ENCODE measurements around the gene PDE8B. TPM values are rescaled to one million over a fixed set of nuclear protein-coding genes. Genes with fewer than 3 reads are reported as not detected.

Gene PDE8B
- total RNA-seq, 1 experiment from 2014 or later: 0.17 TPM

DNA sequence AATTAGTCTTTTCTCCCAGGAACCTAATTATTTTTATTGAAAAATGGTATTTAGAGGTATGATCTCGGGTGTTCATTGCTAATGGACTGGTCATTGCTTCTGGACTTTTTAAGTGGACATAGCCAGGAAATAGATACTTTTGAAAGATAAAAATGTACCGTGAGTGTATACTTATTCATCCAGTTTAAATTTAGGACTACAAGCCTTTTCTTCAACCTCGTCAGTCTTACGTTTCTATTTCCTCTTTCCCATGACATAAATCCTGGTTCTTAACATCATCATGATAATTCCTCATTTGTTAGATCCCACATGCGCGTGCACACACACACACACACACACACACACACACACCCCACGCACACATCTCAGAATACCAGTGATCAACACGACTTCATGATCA, 15.1 kb downstream of the PDE8B start:
- intact Hi-C loops (cut with micrococcal nuclease): loop anchor here (10.0 kb wide), 1 partner anchor 161 kb away; no protein-coding TSS in a partner anchor
- ChIA-PET RAD21 (ENCODE audit: low non-redundant PET in 1 of 2, low total read pairs in 2 of 2, uncharacterized antibody in 2 of 2, unreplicated experiment in 2 of 2) (no interaction called here), CTCF (no interaction called here)

DNA sequence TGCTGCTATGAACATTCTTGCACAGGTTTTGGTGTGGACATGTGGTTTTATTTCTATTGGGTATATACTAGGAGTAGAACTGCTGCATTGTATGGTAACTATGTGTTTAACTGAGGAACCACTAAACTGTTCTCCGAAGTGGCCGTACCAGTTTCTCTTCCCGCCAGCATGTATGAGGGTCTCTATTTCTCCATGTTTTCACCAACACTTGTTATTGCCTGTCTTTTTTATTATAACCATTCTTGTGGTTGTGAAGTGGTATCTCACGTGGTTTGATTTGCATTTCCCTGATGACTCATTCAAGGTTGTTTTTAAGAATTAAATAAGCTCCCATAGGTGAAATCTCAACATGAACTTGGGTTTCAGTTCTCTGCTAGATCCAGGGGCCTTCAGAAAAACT, 19.4 kb downstream of the PDE8B start:
- DNase-seq (ENCODE audit: low read depth, low spot score) (no peak), ATAC-seq (no peak)
- BruUV-seq (replicated peaks): no TSS peak
- no peak overlapping the region for H3K27ac ChIP-seq (ENCODE audit: low read depth, low read length)
- RAD21 ChIA-PET (ENCODE audit: low non-redundant PET in 1 of 2, low total read pairs in 2 of 2, uncharacterized antibody in 2 of 2, unreplicated experiment in 2 of 2): no interaction called here
- no peak overlapping the region for H3K9ac ChIP-seq (ENCODE audit: low read length)
- no peaks in the 10 kb centered on the region for H4K20me1 ChIP-seq (ENCODE audit: insufficient read depth)
- H3K9me2 ChIP-seq (ENCODE audit: insufficient read depth): no peaks in the 10 kb centered on the region
- H2AFZ ChIP-seq (ENCODE audit: low read depth, low read length, poor library complexity, severe bottlenecking): no peak overlapping the region
- no peak overlapping the region for H3K4me3 ChIP-seq (replicated peaks in 1 of 2; ENCODE audit: low read depth in 1 of 2, low read length in 2 of 2)
- H3K4me2 ChIP-seq (ENCODE audit: low read length): no peak overlapping the region
- H3K79me2 ChIP-seq (ENCODE audit: insufficient read depth, low read length): no peaks in the 10 kb centered on the region
- no peaks in the 10 kb centered on the region for H3K4me1 ChIP-seq (ENCODE audit: control insufficient read depth in 1 of 2, insufficient read depth in 2 of 2, low read length in 2 of 2)
- intact Hi-C loops (cut with micrococcal nuclease): loop anchor here (10.0 kb wide), 1 partner anchor 165 kb away; no protein-coding TSS in a partner anchor
- H3K9me3 ChIP-seq (ENCODE audit: control insufficient read depth in 1 of 2, insufficient read depth in 1 of 2, low read depth in 1 of 2, low read length in 2 of 2): no peaks in the 10 kb centered on the region
- CTCF ChIA-PET: no interaction called here
- H3K27me3 ChIP-seq (ENCODE audit: insufficient read depth, low read length): 0 out of 2 replicates have a peak, but pooled peaks cover 9% of the 10 kb centered on the region
- POLR2A ChIA-PET: no interaction called here
- H3K36me3 ChIP-seq (ENCODE audit: control insufficient read depth in 1 of 2, insufficient read depth in 2 of 2, low read length in 2 of 2): no peaks in the 10 kb centered on the region
- TF ChIP-seq SP1 (IDR thresholded peaks at IDR 0.05; ENCODE audit: low read depth) (no peak), FOSL1 (IDR thresholded peaks at IDR 0.05; ENCODE audit: low read depth) (no peak), ZFX (IDR thresholded peaks at IDR 0.05) (no peak), JUND (IDR thresholded peaks at IDR 0.05) (no peak), TCF7L2 (IDR thresholded peaks at IDR 0.05; ENCODE audit: borderline replicate concordance, extremely low read depth, insufficient read depth, insufficient read length) (no peak), POLR2AphosphoS5 (IDR thresholded peaks at IDR 0.05; ENCODE audit: low read depth, low read length) (no peak), SIN3A (IDR thresholded peaks at IDR 0.05; ENCODE audit: low read depth) (no peak), YY1 (IDR thresholded peaks at IDR 0.05; ENCODE audit: extremely low read depth, insufficient replicate concordance, low read depth, low read length) (no peak), ELF1 (IDR thresholded peaks at IDR 0.05; ENCODE audit: borderline replicate concordance, low read depth) (no peak), POLR2A (IDR thresholded peaks at IDR 0.05; ENCODE audit: borderline replicate concordance, extremely low read depth, insufficient read depth, insufficient read length) (no peak), CBX3 (IDR thresholded peaks at IDR 0.05; ENCODE audit: low read depth) (no peak), RAD21 (IDR thresholded peaks at IDR 0.05; ENCODE audit: low read depth) (no peak)
- TF ChIP-seq, protein P1, sequence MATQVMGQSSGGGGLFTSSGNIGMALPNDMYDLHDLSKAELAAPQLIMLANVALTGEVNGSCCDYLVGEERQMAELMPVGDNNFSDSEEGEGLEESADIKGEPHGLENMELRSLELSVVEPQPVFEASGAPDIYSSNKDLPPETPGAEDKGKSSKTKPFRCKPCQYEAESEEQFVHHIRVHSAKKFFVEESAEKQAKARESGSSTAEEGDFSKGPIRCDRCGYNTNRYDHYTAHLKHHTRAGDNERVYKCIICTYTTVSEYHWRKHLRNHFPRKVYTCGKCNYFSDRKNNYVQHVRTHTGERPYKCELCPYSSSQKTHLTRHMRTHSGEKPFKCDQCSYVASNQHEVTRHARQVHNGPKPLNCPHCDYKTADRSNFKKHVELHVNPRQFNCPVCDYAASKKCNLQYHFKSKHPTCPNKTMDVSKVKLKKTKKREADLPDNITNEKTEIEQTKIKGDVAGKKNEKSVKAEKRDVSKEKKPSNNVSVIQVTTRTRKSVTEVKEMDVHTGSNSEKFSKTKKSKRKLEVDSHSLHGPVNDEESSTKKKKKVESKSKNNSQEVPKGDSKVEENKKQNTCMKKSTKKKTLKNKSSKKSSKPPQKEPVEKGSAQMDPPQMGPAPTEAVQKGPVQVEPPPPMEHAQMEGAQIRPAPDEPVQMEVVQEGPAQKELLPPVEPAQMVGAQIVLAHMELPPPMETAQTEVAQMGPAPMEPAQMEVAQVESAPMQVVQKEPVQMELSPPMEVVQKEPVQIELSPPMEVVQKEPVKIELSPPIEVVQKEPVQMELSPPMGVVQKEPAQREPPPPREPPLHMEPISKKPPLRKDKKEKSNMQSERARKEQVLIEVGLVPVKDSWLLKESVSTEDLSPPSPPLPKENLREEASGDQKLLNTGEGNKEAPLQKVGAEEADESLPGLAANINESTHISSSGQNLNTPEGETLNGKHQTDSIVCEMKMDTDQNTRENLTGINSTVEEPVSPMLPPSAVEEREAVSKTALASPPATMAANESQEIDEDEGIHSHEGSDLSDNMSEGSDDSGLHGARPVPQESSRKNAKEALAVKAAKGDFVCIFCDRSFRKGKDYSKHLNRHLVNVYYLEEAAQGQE (IDR thresholded peaks at IDR 0.05; ENCODE audit: low read depth): no peak
- TF ChIP-seq, protein P2, sequence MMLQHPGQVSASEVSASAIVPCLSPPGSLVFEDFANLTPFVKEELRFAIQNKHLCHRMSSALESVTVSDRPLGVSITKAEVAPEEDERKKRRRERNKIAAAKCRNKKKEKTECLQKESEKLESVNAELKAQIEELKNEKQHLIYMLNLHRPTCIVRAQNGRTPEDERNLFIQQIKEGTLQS (IDR thresholded peaks at IDR 0.05): no peak

More for the DNA sequence above, 15.1 kb downstream of the PDE8B start:
- no peaks in the 10 kb centered on the region for H4K20me1 ChIP-seq (ENCODE audit: insufficient read depth)
- H2AFZ ChIP-seq (ENCODE audit: low read depth, low read length, poor library complexity, severe bottlenecking): no peak overlapping the region
- ATAC-seq: no peak
- no peaks in the 10 kb centered on the region for H3K9me3 ChIP-seq (ENCODE audit: control insufficient read depth in 1 of 2, insufficient read depth in 1 of 2, low read depth in 1 of 2, low read length in 2 of 2)
- no peaks in the 10 kb centered on the region for H3K36me3 ChIP-seq (ENCODE audit: control insufficient read depth in 1 of 2, insufficient read depth in 2 of 2, low read length in 2 of 2)
- no peak for DNase-seq (ENCODE audit: low read depth, low spot score)
- no peak for TF ChIP-seq SRF (IDR thresholded peaks at IDR 0.05; ENCODE audit: low read depth)
- no peak for TF ChIP-seq TCF7L2 (IDR thresholded peaks at IDR 0.05; ENCODE audit: borderline replicate concordance, extremely low read depth, insufficient read depth, insufficient read length)
- no peak for TF ChIP-seq ZNF274 (IDR thresholded peaks at IDR 0.05; ENCODE audit: low read depth, low read length)
- TF ChIP-seq CBX3 (IDR thresholded peaks at IDR 0.05; ENCODE audit: low read depth): no peak
- TF ChIP-seq, protein P3, sequence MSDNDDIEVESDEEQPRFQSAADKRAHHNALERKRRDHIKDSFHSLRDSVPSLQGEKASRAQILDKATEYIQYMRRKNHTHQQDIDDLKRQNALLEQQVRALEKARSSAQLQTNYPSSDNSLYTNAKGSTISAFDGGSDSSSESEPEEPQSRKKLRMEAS (IDR thresholded peaks at IDR 0.05): no peak
- TF ChIP-seq JUND (IDR thresholded peaks at IDR 0.05): no peak
- BruUV-seq (replicated peaks): no TSS peak
- no peak overlapping the region for H3K27ac ChIP-seq (ENCODE audit: low read depth, low read length)
- no peak overlapping the region for H3K4me3 ChIP-seq (replicated peaks in 1 of 2; ENCODE audit: low read depth in 1 of 2, low read length in 2 of 2)
- H3K9me2 ChIP-seq (ENCODE audit: insufficient read depth): no peaks in the 10 kb centered on the region
- no peak overlapping the region for H3K4me2 ChIP-seq (ENCODE audit: low read length)
- POLR2A ChIA-PET: no interaction called here
- H3K27me3 ChIP-seq (ENCODE audit: insufficient read depth, low read length): 0 out of 2 replicates have a peak, but pooled peaks cover 9% of the 10 kb centered on the region
- no peaks in the 10 kb centered on the region for H3K79me2 ChIP-seq (ENCODE audit: insufficient read depth, low read length)
- no peaks in the 10 kb centered on the region for H3K4me1 ChIP-seq (ENCODE audit: control insufficient read depth in 1 of 2, insufficient read depth in 2 of 2, low read length in 2 of 2)
- no peak overlapping the region for H3K9ac ChIP-seq (ENCODE audit: low read length)

Measured in HCT116 (cell line).